Measurements from ENCODE around the gene BAIAP2. TPM values are rescaled to one million over a fixed set of nuclear protein-coding genes. Genes with fewer than 3 reads are reported as not detected.
"Not testable (repeated sequence)": the region's sequence is repeated elsewhere in the genome, so short reads cannot be mapped to it uniquely, and the experiment has no call there.

Gene BAIAP2
- total RNA-seq, 1 experiment from 2014 or later, result 47.7 TPM

DNA sequence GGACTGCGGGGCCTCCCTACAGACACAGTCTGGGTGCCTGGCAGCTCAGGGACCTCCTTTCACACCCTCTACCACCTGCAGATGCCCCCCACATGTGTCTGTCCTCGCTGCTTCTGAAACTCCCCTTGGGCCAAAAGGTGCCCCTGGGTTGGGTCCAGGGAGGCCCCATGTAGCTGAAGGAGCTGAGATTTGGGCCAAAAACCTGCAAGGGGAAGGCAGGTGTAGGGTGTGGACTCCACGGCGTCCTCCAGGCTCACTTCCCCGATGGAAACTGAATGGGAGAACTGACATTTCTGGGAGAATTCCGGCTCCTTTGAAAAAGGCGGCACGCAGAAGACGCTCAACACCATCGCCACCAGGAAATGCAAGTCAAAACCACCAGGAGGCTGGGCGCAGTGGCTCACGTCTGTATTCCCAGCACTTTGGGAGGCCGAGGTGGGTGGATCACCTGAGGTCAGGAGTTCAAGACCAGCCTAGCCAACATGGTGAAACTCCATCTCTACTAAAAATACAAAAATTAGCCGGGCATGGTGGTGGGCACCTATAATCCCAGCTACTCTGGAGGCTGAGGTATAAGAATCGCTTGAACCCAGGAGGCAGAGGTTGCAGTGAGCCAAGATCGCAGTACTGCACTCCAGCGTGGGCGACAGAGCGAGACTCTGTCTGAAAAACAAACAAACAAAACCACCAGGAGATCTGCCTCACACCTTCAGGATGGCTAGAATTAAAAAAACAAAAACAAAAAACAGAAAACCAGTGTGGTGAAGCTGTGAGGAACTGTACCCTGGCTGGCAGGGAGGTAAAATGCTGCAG is 13.2 kb upstream of the BAIAP2 start:
- no peak for DNase-seq (ENCODE audit: low spot score)

DNA sequence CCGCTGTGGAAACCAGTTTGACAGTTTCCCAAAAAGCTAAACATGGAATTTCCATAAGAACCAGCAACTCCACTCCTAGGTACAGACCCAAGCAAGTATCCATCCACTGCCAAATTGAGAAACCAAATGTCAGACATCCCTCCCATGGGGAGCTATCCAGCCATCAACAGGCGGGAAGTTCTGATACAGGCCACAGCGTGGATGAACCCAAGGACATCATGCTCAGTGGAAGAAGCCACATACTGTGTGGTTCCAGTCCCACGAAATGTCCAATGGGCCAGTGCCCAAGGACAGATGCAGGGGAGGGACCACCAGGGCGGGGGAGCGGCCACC is 12.6 kb upstream of the BAIAP2 start:
- no peak for DNase-seq (ENCODE audit: low spot score)

DNA sequence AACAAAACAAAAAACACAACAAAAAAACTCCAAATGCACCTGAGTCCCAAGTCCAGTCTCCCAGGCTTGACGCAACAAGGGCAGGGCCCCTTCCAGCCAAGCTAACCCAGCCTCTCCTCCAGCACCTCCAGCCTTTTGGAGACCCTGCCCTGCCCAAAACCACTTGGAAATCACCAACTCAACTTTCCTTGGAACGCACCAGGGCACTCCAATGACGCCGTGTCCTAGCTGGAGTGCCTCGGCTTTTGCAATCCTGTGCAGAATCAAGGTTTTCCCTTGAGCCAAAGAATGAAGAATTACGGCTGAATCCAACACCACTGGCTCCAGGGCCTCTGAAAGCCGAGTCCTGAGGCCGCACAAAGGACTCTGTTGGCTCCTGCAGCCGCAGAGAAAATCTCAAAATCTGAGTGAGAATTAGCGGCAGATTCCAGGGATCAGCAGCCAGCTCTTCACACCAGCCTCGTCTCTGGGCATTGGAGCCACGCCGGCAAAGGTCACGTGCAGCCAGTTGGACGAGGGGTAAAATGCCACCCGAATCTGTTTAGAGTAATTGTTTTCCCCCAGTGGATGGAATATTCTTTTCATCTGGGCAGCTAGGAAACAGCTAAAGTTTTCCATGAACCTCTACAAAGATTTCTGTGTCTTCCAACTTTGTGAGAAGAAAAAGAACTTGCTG is 9.7 kb upstream of the BAIAP2 start:
- DNase-seq (ENCODE audit: low spot score), result no peak

DNA sequence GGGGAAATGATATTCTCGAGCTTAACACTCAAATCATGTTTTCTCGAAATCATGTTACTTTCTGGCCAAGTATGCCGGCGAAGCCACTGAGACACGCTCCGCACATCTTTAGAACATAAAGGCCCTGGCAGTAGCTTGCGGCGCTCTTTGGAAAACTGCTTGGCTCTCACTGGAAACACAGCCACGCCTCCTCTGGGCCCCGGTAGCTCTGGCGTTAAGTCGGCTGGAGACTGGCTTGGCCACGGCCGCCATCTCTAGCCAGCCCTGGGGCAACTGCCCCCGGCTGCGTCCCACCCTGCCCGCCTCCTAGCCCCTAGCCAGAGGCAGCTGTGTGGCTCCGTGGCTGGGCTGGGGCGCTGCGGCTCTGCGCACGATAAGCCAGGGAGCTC is 9.2 kb upstream of the BAIAP2 start:
- DNase-seq (ENCODE audit: low spot score), result no peak

DNA sequence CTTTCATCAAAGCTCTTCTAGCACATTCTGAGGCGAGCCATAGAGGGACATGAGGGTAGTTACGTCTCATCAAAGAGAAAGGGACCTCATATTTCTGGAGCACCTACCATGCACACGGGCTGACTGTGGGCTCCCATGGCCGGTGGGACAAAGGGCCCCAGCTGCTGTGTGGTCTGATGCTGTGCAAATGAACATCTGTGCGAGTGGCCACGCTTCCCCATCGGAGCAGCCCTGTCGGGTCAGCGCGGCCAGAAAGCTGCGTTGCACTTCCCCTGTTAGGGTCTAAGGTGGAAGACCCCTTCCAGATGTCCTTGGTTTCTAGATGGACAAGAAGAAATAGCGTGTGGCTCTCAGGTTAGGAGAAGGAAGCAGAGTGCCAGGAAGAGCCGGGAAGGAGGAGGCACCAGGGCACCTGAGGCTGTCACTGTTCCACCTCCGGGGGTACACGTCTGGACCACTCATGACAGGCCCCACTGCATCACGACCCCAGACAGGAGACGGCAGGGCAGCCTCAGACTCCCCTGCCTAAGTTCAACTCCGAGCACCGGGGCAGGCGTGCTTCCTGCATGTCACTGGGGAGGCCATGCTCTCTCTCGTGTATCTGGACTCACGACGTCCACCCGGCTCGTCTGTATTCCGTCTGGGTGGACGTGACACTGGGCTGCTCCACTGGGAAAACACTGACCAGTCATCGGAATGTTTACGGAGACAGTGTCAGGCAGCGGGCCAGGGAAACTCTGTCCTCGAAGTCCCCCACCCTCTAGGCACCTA is 8.5 kb upstream of the BAIAP2 start:
- DNase-seq (ENCODE audit: low spot score), result no peak

DNA sequence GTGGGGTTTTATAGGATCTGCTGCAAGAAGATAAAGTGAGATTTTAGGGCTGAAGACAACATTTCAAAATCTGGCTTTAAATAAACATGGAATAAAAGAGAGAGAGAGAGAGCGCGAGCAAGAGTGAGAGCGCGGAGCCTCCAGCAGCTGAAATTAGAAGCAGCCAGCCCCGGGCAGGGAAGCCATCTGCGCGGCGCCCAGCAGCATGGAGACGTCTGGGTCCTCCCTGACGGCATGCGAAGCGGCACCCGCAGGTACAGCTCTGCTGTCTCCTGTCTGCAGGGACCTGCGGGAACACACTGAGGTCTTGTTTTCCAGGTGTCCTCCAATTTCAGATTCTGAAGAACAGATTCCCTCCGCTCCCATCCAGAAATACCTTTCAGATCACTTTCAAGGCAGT is 7.9 kb upstream of the BAIAP2 start:
- no peak for DNase-seq (ENCODE audit: low spot score)

DNA sequence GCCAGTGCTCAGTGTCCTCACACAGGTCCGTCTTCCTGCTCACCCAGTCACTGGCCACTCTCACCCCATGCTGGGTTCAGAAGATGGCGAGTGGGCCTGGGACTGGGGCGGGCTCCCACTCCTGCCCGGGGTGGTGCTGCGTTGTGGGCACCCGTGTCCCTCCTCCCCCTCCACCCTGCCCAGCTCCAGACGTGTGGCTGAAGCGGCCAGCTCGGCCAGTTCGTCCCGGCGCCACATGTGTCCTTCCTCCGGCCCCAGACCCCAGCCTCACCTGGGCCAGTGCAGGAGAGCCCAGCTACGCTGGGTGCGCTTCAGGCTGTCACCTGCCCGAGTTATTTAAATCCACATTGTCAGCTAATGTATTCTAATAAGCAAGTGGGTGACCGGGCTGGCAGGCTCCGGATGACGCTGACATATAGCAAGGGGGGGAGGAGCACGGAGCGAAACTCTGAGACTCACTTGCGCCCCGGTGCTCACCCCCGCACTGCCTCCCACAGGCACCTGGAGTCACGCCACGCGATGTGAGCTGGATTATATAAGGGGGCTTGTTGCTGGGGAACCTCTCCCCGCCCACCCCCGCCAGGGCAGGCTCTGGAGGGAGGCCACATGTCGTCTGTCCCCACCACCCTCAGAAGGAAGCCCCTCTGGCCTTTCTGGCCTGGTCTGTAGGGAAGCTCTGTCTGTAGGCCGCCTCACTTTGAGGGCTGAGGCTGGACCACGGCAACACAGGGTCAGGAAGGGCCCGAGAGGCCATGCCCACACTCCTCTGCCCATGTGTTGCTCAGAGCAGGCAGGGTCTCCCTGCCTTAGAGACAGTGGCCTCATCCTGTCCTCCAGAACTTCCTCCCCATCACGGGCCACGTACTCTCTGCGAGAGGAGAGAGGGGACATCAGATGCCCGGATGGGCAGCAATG is 7.1 kb upstream of the BAIAP2 start:
- no peak for DNase-seq (ENCODE audit: low spot score)

DNA sequence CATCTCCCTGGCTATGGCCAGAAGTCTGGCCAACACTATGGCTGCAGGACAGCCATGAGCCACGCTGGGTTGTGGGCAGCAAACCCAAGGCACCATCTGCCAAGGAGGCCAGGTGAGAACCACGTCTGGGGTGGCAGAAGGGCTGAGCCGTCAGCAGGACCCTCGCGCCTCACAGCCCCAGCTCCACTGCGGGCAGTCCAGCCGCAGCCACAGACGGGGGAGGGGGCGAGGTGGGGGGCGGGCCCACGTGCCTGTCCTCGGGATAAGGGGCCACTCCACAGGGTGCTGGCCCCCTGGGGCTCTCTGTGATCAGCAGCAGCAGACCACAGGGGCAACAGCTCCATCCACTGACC is 6.5 kb upstream of the BAIAP2 start:
- DNase-seq (ENCODE audit: low spot score), result no peak

DNA sequence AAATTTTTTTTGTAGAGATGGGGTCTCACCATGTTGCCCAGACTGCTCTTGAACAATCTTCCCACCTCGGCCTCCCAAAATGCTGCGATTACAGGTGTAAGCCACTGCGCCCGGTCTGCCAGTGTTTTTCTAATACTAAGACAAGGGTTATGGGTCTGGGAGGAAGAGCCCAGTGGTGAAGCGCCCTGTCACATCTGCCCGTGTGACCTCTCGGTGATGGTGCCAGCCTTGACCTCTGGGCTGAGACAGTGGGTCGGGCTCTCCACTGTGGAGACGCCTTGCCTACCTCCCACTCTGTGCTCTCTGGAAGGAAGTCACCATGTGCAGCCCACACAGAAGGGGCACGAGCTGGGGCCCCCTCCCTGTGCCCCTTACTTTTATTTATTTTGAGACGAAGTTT is 5.1 kb upstream of the BAIAP2 start:
- no peak for DNase-seq (ENCODE audit: low spot score)

DNA sequence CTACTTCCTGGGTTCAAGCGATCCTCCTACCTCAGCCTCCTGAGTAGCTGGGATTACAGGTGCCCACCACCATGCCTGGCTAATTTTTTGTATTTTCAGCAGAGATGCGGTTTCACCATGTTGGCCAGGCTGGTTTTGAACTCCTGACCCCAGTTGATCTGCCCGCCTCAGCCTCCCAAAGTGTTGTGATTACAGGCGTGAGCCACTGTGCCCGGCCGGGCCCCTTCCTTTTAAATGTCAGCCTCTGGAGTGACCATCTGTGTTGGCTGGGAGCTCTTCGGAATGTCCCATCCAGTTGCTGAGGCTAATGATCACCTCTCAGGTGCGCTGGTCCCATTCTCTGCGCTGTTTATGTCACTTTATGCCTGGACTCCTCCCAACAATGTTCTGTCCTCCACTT is 4.6 kb upstream of the BAIAP2 start:
- not testable (repeated sequence) for DNase-seq (ENCODE audit: low spot score)

DNA sequence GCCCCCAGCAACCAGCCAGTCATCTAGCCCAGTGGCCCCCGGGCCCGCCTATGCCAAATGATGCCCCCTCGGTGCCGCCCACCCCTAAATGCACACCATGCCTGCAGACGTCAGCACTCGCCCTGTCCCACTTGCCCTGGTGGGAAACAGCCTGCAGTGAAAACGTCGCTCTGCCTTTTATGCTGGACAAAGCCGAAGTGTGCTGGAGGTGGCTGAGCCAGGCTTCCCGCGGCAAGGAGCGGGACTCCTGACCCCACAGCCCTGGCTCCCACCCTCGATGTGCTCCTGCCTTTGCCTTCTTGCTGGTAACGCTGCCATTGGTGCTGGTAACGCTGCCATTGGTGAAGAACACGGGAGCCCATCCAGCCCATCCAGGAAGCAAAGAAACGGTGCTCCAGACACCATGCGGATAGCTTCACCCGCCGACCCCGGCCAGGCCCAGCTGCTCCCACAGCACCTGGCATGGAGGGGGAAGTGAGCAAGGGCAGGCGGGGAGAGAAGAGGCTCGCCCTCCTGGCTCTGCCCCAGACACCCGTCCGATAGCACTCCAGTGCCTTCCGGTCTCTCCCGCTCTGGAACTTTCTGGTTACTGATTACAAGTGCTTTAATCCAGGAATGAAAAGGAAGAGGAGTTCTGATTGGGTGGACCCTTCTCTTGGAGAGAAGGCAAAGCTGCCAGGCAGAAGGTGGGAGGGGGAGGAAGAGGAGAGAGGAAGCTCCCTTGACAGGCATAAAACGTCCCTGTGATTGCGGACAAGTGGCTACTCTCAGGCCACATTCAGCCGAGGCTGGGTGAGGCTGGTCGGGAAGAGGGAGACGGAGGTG is 4.0 kb upstream of the BAIAP2 start:
- DNase-seq (ENCODE audit: low spot score), result no peak

DNA sequence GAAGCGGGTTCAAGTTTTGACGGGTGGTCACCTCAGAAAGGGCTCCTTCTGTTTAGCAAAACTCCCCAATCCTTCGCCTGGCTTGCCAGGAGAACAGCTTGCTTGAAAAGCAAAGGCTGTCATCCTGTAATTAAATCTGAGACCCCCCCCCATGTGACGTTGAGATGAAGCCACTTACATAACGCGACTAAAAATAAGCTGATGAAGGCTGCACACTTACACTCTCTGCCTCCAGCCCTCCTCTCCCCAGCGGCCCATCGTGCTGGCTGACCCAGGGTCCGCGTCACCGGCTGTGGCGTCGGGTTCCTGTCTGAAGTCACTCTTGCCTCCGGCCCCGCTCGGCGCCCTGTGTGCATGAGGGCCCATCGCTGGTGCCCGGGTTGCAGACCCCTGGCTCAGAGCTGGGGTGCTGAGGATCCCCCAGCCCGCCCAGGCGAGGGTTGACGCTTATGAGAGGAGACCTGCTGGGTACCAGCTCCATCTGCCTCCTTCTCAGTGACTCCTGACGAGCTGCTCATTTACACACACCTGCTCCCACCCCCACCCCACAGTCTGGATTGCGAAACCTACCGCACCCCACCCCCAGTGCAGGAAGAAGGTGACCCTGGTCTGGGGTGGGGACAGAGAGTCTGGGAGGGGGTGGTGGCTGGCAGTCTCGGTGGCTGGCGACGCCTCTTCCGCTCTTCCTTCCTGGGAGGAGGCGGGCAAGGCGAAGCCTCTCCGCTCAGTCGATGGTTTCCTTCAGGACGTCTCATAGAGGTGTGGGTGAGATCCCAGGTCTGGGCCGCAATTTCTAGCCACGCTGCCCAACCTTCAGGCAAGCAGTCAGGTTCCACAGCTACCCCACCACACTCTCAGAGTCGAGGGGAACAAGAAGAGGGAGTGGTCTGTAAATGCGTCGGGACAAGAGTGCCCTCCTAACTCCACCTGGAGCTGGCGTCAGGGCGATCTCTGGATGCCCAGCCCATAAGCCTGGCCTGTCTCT is 3.1 kb upstream of the BAIAP2 start:
- DNase-seq (ENCODE audit: low spot score), result no peak

DNA sequence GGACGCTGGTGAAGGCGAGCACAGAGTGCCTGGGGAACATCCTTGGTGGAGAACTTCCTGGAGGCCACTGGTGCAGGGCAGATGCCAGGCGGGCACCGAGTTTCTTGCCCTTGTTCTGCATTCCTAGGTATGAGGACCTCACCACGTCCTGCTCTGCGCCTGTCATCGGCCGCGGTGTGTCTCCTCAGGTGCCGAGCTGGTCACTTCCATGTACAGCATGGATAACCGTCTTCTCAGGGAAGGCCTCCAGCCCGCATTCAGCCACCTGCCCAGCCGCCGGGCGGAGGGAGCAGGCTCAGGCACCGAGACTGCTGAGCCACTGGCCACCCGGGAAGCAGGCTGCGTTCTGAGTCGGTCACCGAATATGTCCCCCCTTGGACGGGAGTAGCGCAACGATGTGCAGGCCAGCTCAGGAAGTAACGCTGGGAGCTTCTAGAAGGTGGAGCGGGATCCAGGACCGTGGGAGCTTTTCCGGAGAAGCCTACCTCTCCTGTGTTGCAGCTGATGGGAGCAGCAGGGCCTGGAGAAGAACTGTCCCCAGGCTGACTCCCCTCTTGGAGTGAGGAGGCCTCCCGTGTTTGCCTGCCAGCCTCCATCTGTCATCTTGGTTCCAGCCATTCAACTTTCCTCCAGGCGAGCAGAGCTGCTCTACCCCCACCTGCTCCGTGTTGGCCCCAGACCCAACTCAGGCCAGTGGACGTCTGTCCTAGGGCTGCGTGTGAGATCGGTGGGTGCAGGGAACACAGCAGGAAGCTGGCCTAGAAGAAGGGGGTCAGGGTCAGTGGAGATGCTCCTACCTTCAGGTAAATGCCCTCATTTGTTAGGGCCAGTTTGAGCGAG is 2.1 kb upstream of the BAIAP2 start:
- no peak for DNase-seq (ENCODE audit: low spot score)

DNA sequence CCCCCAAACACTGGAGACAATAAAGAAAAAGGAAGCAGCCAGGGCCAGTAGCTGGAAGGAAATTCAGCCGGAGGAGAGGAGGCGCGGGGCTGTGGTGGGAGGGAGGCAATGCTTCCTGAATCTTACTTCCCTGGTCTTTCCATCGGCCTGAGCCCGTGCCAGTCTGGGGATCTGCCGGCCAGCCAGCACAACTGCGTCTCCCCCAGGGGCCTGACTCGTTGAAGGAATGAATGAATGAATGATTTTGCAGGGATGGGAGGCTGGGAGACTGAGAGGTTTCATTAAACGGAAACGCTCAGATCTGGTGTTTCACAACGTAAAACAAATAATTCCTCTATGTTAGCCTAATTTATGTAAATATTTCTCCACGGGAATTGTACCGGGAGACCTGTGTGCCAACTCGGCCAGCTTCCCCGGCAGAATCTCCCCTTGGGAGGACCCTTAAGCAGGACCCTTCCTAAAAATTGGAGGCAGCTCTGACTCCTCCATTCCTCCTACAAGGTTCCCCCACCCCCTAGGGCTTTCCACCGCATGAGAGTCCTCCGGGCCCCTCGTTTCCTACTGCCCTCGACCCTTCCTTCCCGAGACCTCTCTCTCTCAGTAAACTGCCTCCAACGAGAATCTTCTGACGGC is 1.3 kb upstream of the BAIAP2 start:
- DNase-seq (ENCODE audit: low spot score), result no peak

DNA sequence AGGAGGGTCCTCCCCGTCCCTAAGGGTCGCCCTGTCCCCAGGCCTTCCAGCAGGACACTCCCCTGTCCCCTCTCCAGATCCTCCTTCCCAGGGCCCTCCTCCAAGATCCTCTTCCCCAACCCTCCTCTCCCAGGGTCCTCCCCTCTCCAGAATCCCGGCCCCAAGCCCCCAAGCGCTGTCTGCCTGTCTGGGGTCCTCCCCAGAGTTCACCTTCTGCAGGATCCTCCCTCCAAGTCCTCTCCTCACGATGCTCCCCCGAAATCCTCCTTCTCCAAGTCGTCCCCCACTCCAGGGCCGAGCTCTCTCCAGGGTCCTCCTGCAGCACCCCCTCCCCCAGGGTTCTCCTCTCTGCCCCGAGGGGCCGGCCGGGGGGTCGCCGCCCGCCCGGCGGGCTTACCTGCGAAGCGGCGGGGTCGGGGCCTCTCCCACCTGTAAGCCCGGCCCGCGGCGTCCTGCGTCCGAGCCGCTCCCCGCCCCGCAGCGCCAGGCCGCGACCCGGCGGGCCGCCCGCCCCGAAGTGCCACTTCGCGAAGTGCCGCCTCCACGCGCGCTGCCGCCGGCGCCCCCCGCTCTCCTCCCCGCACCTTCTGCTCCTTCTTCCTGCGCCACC is 678 bp upstream of the BAIAP2 start:
- no peak for DNase-seq (ENCODE audit: low spot score)

DNA sequence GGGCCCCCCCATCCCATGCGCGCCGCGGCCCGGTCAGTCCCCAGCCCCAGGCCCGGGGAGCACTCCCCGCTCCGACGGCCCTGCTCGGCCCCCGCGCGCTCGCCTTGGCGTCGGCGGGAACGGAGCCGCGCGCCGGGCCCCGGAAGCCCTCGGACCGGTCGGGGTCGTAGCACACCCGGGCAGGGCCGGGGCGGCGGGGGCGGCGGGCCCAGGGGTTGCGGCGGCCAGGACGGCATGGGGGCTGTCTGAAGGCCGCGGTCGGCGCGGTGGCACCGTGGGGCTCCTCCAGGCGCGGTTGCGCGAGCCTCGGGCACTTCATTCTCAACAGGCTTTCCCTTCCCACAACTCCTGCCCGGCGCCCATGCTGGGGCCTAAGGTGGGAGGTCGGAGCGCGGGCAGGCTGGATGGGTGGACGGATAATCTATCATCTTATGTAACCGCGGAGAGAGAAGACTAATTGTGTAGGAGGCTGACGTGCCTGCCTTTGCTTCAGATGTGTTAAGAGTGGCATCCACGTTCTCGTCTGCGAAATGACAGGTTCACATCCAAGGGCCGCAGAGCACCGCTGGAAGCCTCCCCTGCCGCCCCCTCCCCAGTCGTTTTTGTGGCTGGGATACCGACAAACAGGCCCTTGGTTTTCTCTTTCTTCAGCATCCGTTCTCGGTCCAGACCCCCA is 708 bp downstream of the BAIAP2 start:
- no peak for DNase-seq (ENCODE audit: low spot score)

DNA sequence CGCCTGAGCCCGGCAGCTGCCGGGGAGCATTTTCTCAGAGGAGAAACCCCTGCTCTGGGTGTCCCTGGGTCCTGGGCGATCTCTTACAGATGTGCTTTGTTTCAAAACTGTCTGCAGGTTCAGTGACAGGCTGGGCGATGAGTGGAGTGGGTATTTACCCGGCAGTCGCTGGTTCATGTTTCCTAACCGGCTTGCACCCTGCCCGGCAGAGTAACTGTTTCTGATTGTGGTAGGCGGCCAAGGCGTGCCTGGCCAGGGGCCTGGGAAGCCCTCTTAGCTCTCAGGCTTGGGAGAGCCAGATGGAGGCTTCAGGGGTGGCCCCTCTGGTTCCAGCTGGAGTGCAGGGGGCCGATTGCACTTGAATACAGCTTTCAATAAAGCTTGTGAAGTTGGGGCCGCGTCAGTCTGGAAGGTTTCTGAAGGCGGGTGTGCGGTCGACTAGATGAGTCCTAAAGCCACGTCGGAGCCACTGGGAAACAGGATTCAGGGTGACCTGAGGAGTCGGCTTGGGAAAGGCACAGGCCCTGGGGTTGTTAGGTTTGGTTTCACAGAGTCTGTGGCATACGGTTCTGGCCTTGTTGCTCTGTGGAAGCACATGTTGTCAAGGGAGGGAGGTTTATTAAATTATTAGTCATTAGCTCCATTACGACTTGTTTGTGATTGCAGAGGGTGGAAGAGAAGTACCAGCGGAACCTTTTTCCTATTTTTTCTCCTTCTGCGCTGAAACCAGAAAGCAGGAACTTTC is 1.4 kb downstream of the BAIAP2 start:
- DNase-seq (ENCODE audit: low spot score), result no peak
